Measurements from ENCODE around the gene MELK.
"Not testable (repeated sequence)": the region's sequence is repeated elsewhere in the genome, so short reads cannot be mapped to it uniquely, and the experiment has no call there.

The MELK gene

DNA sequence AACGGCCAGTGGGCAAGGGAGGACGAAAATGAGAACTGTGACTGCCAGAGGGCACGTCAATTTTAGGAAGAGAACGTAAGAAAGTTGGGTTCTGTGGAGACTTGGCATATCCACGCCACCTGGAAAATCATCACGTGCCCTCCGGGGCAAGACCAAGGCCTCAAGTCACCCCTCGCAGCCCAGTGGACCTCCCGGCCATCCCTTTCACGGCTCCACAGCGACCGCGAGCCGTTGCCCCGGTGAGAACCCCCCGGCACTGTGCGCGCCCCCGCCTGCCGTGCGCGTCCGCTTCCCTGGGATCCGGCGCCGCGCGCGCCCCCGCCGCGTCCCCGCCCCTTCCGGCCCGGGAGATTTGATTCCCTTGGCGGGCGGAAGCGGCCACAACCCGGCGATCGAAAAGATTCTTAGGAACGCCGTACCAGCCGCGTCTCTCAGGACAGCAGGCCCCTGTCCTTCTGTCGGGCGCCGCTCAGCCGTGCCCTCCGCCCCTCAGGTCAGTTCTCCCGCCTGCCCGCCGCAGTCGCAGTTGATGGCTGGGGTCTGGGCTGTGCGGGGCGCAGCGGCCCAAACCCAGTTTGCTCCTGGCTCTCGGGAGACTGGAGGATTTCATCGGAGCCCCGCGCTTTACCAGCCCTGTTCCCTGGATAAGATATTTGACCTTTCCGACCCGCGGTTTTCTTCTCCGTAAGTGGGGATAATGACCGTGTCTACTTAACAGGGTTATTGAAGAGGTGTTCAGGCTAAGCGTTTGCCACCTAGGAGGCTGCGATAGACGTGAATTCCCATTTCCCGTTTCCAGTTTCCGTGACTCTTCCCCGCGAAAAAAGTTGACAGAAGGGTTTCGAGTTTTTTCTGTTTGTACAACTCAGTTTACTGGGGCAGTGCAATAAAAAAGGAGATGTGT, at the start of gene MELK:
MELK (plus strand) TSS at position 381 of the 904 bp plus-strand sequence. CDS start 8,787 bp downstream, outside the sequence.
- in situ Hi-C loops (cut with MboI; ENCODE audit: low sequenced_read_pairs), result no loop called here

DNA sequence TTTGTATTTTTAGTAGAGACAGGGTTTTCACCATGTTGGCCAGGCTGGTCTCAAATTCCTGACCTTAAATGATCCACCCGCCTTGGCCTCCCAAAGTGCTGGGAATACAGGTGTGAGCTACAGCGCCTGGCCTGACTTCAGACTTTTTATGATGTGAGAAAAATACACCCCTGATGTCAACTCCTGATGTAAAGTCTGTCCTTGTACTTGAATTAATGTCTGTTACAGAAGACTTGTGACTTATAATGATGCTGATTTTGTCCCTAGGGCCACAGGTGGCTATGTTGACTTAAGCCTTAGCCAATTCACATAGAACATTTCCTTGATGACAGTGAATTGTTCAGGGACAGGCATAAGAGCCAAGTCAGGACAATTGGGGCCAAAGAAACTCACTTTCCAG, 42.5 kb upstream of the MELK start:
- in situ Hi-C loops (cut with MboI; ENCODE audit: low sequenced_read_pairs), result no loop called here

DNA sequence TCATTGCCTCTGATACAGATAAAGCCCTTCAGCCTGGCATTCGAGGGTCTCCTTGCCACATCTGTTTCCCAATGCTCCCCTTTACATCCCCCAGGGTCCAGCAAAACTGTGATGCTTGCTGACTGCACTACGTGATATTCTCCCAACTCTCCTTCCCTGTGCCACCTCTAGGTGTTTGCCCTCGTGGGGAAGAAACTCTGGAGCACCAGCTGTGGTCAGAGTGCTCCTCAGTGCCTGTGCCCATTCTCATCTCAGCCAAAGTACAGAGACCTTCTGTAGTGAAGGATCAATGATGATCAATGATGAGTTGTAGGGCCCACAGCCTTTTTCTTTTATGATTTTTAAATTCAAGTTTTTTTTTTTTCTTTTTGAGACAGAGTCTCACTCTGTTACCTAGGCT, 40.3 kb upstream of the MELK start:
- in situ Hi-C loops (cut with MboI; ENCODE audit: low sequenced_read_pairs), result no loop called here

DNA sequence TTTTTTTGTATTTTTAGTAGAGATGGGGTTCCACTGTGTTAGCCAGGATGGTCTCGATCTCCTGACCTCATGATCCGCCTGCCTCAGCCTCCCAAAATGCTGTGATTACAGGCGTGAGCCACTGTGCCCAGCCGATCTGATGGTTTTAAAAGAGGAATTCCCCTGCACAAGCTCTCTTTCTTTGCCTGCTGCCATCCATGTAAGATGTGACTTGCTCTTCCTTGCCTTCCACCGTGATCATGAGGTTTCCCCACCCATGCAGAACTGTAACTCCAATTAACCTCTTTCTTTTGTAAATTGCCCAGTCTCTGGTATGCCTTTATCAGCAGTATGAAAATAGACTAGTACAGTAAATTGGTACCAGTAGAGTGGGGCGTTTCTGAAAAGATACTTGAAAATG, 39.0 kb upstream of the MELK start:
- in situ Hi-C loops (cut with MboI; ENCODE audit: low sequenced_read_pairs), result not testable (repeated sequence)

DNA sequence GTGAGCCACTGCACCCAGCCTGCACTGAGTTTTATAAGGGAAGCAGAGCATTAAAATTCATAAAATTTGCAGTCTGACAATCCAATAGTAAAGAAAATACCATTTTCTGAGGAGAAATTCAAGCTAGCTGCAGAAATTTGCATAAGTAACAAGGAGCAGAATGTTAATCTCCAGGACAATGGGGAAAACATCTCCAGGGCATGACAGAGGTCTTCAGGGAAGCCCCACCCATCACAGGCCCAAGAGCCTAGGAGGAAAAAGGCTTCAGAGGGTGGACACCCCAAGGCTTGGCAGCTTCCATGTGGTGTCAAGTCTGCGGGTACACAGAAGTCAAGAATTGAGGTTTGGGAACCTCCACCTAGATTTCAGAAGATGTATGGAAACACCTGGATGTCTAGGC, 37.6 kb upstream of the MELK start:
- in situ Hi-C loops (cut with MboI; ENCODE audit: low sequenced_read_pairs), result no loop called here

DNA sequence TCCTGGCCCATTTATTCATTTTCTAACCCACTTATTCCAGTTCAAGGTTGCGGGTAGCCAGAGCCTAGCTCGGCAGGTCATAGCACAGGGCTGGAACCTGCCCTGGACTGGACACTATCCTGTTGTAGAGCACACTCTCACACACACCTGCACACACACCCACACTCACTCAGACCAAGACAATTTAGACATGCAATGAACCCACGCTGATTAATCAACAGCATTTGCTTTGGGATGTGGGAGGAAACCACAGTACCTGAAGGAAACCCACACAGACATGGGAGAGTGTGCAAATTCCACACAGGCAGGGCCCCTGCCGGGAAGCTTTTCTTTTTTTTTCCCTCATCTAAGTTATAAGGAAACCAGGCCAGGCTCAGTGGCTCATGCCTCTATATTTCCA, 34.8 kb upstream of the MELK start:
- in situ Hi-C loops (cut with MboI; ENCODE audit: low sequenced_read_pairs), result no loop called here

DNA sequence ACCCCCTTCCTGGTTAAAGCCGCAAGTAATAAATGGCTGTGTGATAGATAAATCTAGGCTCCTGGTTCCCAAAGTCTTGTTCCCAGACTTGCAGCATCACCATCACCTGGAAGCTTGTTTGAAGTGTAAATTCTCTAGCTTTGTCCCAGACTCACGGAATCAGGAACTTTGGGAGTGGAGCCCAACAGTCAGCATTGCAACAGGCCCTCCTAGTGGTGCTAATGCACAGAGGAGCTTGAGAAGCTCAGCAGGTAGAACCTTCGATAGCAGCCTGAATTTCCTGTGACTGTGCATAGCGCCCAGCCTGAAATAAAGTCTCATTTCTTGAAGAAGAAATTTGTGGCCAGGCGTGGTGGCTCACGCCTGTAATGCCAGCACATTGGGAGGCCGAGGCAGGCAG, 30.3 kb upstream of the MELK start:
- in situ Hi-C loops (cut with MboI; ENCODE audit: low sequenced_read_pairs), result no loop called here

DNA sequence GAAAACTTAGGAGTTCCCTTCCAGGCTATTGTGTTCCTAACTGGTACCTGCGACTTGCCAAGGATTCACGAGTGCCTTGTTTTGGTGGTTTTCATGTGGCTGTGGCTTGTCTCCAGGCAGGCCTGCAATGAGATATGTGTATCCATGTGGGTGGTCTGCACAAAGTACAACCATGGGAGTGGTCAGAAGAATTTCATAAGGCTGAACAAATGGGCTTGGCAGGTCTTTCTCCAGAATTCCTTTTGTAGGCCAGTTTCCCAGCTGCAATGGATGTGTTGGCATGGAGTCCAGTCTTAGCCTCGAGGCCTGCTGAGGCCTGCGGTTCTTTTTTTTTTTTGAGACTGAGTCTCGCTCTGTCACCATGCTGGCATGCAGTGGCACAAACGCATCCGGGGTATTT, 28.8 kb upstream of the MELK start:
- in situ Hi-C loops (cut with MboI; ENCODE audit: low sequenced_read_pairs), result no loop called here

DNA sequence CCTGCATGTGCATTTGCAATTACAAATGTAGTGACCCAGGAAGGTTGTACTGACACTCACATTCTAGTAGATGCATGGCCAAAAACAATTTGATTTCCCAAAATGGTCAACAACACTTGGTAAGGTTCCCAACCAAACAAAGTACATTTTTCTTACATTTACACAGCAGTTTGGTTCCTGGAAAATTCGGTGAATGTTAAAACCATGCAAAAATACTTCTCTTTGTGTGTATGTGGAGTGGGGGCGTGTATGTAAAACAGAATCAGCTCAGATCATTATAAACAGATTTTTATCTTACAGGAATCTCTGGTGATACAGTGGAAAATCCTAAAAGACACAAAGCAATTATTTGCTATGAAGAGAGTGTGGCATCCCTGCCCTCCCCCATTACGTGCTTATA, 25.1 kb upstream of the MELK start:
- in situ Hi-C loops (cut with MboI; ENCODE audit: low sequenced_read_pairs), result no loop called here

DNA sequence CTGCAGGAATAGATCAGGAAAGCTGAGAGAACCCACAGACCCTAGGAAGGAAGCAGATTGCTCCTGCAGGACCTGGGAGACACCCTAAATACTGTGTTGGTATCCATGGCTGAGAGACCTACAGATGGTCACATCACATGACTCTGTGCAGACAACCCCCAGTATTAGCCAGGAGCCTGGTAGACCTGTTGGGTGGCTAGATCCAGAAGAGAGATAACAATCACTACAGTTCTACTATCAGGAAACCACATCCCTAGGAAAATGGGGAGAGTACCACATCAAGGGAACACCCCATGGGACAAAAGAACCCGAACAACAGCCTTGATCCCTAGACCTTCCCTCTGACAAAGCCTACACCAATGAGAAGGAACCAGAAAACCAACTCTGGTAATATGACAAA, 24.2 kb upstream of the MELK start:
- in situ Hi-C loops (cut with MboI; ENCODE audit: low sequenced_read_pairs), result no loop called here

DNA sequence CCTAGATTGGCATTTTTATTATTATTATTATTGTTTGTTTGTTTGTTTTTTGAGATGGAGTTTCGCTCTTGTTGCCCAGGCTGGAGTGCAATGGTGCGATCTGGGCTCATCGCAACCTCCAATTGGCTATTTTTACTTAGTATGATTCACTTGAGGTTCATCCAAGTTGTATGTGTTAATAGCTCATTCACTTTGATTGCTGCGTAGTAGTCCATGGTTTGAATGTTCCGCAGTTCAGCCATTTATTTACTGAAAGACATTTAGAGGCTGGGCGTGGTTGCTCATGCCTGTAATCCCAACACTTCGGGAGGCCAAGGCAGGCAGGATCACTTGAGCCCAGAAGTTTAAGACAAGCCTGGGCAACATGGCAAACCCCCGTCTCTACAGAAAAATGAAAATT, 22.6 kb upstream of the MELK start:
- in situ Hi-C loops (cut with MboI; ENCODE audit: low sequenced_read_pairs), result no loop called here

DNA sequence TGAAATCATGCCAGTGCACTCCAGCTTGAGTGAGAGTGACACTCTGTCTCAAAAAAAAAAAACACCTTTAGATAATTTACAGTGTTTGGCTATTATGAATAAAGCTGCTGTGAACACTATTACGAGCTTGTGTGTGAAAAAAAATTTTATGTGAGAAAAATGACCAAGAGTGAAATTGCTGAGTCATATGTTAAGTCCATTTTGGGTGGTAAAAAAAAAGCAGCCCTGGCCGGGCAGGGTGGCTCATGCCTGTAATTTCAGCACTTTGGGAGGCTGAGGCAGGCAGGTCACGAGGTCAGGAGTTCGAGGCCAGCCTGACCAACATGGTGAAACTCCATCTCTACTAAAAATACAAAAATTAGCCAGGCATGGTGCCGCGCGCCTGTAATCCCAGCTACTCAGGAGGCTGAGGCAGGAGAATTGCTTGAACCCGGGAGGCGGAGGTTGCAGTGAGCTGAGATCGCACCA, 22.0 kb upstream of the MELK start:
- in situ Hi-C loops (cut with MboI; ENCODE audit: low sequenced_read_pairs), result not testable (repeated sequence)

DNA sequence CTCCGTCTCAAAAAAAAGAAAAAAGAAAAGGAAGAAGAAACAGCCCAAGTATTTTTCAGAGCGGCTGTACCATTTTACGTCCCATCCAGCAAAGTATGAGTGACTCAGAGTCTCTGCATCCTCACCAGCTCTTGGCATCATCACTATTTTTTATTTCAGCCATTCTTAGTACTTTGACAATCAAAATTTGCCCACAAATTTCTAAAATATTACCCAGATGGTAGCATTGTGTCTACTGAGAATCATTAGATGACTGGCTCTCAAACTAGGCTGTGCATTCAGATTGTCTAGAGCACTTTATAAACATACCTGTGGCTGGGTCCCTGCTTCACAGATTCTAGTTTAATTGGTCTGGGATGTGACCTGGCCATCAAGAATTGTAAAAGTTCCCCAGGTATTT, 21.6 kb upstream of the MELK start:
- in situ Hi-C loops (cut with MboI; ENCODE audit: low sequenced_read_pairs), result no loop called here

DNA sequence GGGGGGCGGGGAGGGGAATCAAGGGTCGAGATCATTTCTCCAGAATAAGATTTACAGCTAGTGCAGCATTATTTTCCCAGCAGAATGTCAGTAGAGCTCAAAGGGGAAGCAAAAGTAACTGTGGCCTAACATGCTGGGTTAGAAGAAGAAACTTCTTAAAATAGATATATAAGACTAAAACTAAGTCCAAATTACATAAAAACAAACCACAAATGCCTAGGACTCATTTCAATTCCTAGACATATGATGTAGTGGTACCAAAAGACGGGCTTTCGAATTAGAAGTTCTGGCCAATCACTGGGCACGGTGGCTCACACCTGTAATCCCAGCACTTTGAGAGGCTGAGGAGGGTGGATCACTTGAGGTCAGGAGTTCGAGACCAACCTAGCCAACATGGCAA, 20.8 kb upstream of the MELK start:
- in situ Hi-C loops (cut with MboI; ENCODE audit: low sequenced_read_pairs), result no loop called here

DNA sequence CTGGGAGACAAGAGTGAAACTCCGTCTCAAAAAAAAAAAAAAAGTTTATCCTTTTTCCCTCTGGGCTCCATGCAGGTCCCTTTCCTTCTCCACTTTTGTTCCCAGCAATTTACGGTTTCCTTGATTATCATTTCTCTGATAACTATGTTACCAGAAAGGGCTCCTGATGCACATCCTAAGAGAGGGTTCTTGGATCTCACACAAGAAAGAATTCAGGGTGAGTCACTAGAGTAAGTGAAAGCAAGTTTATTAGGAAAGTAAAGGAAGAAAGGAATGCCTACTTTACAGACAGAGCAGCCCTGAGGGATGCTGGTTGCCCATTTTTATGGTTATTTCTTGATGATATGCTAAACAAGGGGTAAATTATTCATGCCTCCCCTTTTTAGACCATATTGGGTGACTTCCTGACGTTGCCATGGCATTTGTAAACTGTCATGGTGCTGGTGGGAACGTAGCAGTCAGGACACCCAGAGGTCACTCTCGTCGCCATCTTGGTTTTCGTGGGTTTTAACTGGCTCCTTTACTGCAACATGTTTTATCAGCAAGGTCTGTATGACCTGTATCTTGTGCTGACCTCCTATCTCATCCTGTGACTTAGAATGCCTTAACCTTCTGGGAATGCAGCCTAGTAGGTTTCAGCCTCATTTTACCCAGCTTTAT, 13.5 kb upstream of the MELK start:
- in situ Hi-C loops (cut with MboI; ENCODE audit: low sequenced_read_pairs), result no loop called here

DNA sequence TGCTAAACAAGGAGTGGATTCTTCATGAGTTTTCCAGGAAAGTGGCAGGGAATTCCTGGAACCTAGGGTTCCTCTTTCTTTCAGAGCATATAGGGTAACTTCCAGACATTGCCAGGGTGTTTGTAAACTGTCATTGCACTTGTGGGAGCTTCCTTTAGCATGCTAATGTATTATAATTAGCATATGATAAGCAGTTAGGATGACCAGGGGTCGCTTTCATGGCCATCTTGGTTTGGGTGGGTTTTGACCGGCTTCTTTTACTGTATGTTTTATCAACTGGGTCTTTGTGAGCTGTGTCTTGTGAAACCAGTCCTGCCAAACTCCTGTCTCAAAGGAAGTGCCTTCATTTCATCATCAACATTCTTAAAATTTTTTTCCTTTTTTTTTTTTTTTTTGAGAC, 11.9 kb upstream of the MELK start:
- in situ Hi-C loops (cut with MboI; ENCODE audit: low sequenced_read_pairs), result loop anchor here (10.0 kb wide), 1 partner anchor 156 kb away; the partner anchor contains the start of gene RNF38

DNA sequence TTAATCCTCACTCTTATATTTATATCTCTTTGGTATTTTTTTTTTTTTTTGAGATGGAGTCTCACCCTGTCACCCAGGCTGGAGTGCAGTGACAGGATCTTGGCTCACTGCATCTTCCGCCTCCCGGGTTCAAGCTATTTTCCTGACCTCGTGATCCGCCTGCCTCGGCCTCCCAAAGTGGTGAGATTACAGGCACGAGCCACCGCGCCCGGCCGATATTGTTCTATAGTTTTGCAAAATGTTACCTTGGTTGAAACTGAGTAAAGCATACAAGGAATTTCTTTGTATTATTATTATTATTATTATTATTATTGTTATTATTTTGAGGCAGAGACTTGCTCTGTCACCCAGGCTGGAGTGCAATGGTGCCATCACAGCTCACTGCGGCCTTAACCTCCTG, 9.9 kb upstream of the MELK start:
- in situ Hi-C loops (cut with MboI; ENCODE audit: low sequenced_read_pairs), result loop anchor here (10.0 kb wide), 1 partner anchor 158 kb away; the partner anchor contains the start of gene RNF38

DNA sequence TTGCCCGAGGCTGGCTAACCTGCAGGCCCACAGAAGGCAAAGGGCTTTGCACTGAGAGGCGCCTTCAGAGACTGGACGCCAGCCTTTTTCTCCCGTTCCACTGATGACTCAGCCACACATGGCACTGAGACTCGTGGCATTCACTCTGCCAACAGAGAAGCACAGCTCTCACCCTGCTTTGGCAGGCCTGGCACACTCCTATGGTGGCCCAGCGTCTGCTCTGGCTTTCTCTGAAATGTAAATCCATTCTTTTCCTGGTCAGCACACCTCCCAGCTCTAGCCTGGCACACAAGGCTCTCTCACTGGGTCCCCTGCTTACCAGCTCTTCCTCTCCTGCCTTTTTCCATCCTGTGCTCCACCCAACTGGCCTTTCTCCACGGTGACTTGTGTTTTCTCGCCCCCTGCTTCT, 5.9 kb upstream of the MELK start:
- in situ Hi-C loops (cut with MboI; ENCODE audit: low sequenced_read_pairs), result loop anchor here (10.0 kb wide), 1 partner anchor 162 kb away; the partner anchor contains the start of gene RNF38

DNA sequence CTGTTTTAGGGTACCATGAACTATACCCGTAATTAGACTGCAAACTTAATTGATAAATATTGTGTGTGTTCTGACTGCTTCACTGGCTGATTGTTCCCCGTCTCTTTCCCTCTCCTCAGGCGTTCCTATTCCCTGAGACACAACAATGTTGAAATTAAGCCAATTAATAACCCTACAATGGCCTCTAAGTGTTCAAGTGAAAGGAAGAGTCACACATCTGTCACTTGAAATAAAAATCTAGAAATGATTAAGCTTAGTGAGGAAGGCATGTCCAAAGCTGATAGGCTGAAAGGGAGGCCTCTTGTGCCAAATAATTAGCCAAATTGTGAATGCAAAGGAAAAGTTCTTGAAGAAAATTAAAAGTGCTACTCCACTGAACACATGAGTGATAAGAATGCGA, 4.0 kb upstream of the MELK start:
- in situ Hi-C loops (cut with MboI; ENCODE audit: low sequenced_read_pairs), result loop anchor here (10.0 kb wide), 1 partner anchor 164 kb away; the partner anchor contains the start of gene RNF38

DNA sequence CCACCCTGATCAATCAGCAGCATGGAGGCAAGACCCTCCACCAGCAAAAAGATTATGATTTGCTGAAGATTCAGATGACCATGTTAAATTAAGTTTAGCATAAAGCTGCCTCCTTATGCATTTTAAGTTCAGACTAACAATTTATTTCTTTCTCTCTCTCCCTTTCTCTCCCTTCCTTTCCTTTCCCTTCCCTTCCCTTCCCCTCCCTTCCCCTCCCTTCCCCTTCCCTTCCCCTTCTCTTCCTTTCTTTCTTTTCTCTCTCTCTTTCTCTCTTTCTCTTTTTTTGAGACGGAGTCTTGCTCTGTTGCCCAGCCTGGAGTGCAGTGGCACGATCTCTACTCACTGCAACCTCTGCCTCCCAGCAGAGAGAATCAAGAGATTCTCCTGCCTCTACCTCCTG, 1.4 kb upstream of the MELK start:
- in situ Hi-C loops (cut with MboI; ENCODE audit: low sequenced_read_pairs), result no loop called here

DNA sequence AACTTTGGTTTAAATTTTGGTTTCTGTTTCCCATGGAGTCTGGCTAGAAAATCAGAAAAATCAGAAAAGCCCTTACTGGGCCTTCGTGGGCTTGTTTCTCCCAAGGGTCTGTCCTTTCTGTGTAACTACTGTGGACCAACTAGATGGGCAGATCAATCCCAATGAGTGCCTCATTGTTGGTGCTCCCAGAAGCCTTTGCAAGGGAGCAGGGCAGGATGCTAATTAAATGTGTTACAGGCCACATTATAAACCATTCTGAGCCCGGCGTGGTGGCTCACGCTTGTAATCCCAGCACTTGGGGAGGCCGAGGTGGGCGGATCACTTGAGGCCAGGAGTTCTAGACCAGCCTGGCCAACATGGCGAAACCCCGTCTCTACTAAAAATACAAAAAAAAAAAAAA, 1.4 kb downstream of the MELK start:
- in situ Hi-C loops (cut with MboI; ENCODE audit: low sequenced_read_pairs), result not testable (repeated sequence)

DNA sequence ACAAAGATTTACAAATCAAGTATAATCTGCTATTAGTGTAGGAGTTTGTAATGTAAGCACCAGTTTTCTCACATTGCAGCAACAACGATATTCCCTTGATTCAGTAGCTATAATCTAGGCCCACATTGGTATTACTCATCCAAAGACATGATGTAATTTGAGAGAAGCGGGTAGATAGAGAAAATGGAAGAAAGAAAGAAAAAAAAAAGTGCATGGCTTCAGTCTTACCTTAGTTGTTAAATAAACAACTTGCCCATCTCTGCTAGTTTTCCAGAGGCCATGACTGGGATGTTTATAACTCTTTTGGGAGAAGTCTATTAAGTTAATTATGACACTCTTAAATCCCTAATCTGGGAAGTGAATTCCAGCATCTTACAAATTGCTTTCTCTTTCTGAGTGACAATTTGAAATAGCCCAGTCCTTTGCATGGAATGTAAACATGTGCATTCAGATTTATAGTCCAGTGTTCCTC, 2.8 kb downstream of the MELK start:
- in situ Hi-C loops (cut with MboI; ENCODE audit: low sequenced_read_pairs), result no loop called here
